OCI-LY1 (cell line): ENCODE results near the gene NFIX.

ENCODE experiments used
- H2AFZ ChIP-seq: fragments of 200-600 bp; sonication (generic), shearing (Covaris generic); 2 replicates; pipeline ENCODE4 v1.6.0; 2014; ENCODE audit warnings: antibody characterized with exemption, mild to moderate bottlenecking, low read length
- H3F3A ChIP-seq: fragments of 200-600 bp; sonication (generic), shearing (Covaris generic); 2 replicates; pipeline ENCODE4 v1.6.0; 2014; ENCODE audit warnings: mild to moderate bottlenecking, antibody characterized with exemption, low read length, moderate library complexity; ENCODE audit not compliant: insufficient read depth
- H3K27ac ChIP-seq: fragments of 200-600 bp; sonication (generic); 2 replicates; pipeline ENCODE4 v1.5.1; 2014; ENCODE audit warnings: low read length, mixed run types, mild to moderate bottlenecking, low read depth; ENCODE audit not compliant: poor library complexity, severe bottlenecking
- H3K27me3 ChIP-seq: fragments of 200-600 bp; sonication (generic); 2 replicates; pipeline ENCODE4 v1.6.0; 2014; ENCODE audit warnings: antibody characterized with exemption, mild to moderate bottlenecking, low read length, moderate library complexity; ENCODE audit not compliant: insufficient read depth
- H3K36me3 ChIP-seq: fragments of 200-600 bp; sonication (generic); 2 replicates; pipeline ENCODE4 v1.6.1; 2014; ENCODE audit warnings: mild to moderate bottlenecking, antibody characterized with exemption, low read length, moderate library complexity, mixed read lengths; ENCODE audit not compliant: insufficient read depth
- H3K4me1 ChIP-seq: fragments of 200-600 bp; sonication (generic); 2 replicates; pipeline ENCODE4 v1.5.1; 2014; ENCODE audit warnings: mild to moderate bottlenecking, low read length, moderate library complexity; ENCODE audit not compliant: insufficient read depth, severe bottlenecking
- H3K4me2 ChIP-seq: fragments of 200-600 bp; sonication (generic), shearing (Covaris generic); 2 replicates; pipeline ENCODE4 v1.6.1; 2014; ENCODE audit warnings: low read length
- H3K4me3 ChIP-seq: fragments of 200-600 bp; sonication (generic); 2 replicates; pipeline ENCODE4 v1.5.1; 2014; ENCODE audit warnings: low read length, low read depth, mild to moderate bottlenecking, mixed read lengths; ENCODE audit not compliant: poor library complexity, severe bottlenecking
- H3K79me2 ChIP-seq: fragments of 200-600 bp; shearing (Covaris generic); 2 replicates; pipeline ENCODE4 v1.6.1; 2016; ENCODE audit warnings: mixed run types, low read length, mixed read lengths; ENCODE audit not compliant: insufficient read depth
- H3K9ac ChIP-seq: fragments of 200-600 bp; sonication (generic), shearing (Covaris generic); 2 replicates; pipeline ENCODE4 v1.6.1; 2014; ENCODE audit warnings: mild to moderate bottlenecking, low read length, mixed read lengths
- H3K9me2 ChIP-seq: fragments of 200-600 bp; sonication (generic), shearing (Covaris generic); 2 replicates; pipeline ENCODE4 v1.6.1; 2014; ENCODE audit warnings: low read depth, mild to moderate bottlenecking, low read length, mixed read lengths
- H3K9me3 ChIP-seq: fragments of 200-600 bp; shearing (Covaris generic); 2 replicates; pipeline ENCODE4 v1.6.1; 2014; ENCODE audit warnings: low read length, mixed read lengths
- H4K20me1 ChIP-seq: fragments of 200-600 bp; sonication (generic), shearing (Covaris generic); 2 replicates; pipeline ENCODE4 v1.6.0; 2016; ENCODE audit warnings: mild to moderate bottlenecking, low read length; ENCODE audit not compliant: insufficient read depth
- EZH2 ChIP-seq: fragments of 200-600 bp; sonication (generic), shearing (Covaris generic); IDR thresholded peaks from 2 replicates; pipeline ENCODE4 v1.8.0; 2017; ENCODE audit warnings: borderline replicate concordance, mixed run types, mild to moderate bottlenecking, antibody characterized with exemption, low read length, moderate library complexity, mixed read lengths
- TF ChIP-seq, protein P1 (sequence below): fragments of 200-600 bp; sonication (generic), shearing (Covaris generic); IDR thresholded peaks from 2 replicates; pipeline ENCODE4 v1.5.1; 2017; ENCODE audit warnings: mild to moderate bottlenecking, antibody characterized with exemption, low read length, moderate library complexity, mixed read lengths

The NFIX gene

GRCh38 chr19:13095934-13096927 is 101.0 kb downstream of the NFIX start:
- H3K79me2 ChIP-seq, result no peaks in the 10 kb centered on the region
- no peaks in the 10 kb centered on the region for H4K20me1 ChIP-seq
- no peak overlapping the region for H3K9ac ChIP-seq
- H3K4me1 ChIP-seq, result peaks cover 33% of the 10 kb centered on the region
- no peak overlapping the region; the same call in 1 of the 2 replicates for H3K4me2 ChIP-seq
- peaks cover 11% of the 10 kb centered on the region; the same call in 1 of the 2 replicates for H3K36me3 ChIP-seq
- H3K9me2 ChIP-seq, result no peaks in the 10 kb centered on the region
- H3K27ac ChIP-seq, result no peak overlapping the region
- no peak overlapping the region for H2AFZ ChIP-seq
- H3K9me3 ChIP-seq, result no peaks in the 10 kb centered on the region
- TF ChIP-seq, protein P1, sequence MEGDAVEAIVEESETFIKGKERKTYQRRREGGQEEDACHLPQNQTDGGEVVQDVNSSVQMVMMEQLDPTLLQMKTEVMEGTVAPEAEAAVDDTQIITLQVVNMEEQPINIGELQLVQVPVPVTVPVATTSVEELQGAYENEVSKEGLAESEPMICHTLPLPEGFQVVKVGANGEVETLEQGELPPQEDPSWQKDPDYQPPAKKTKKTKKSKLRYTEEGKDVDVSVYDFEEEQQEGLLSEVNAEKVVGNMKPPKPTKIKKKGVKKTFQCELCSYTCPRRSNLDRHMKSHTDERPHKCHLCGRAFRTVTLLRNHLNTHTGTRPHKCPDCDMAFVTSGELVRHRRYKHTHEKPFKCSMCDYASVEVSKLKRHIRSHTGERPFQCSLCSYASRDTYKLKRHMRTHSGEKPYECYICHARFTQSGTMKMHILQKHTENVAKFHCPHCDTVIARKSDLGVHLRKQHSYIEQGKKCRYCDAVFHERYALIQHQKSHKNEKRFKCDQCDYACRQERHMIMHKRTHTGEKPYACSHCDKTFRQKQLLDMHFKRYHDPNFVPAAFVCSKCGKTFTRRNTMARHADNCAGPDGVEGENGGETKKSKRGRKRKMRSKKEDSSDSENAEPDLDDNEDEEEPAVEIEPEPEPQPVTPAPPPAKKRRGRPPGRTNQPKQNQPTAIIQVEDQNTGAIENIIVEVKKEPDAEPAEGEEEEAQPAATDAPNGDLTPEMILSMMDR, result no peak
- TF ChIP-seq EZH2, result no peak
- no peaks in the 10 kb centered on the region for H3F3A ChIP-seq
- peaks cover 11% of the 10 kb centered on the region for H3K27me3 ChIP-seq
- H3K4me3 ChIP-seq, result no peak overlapping the region

DNA sequence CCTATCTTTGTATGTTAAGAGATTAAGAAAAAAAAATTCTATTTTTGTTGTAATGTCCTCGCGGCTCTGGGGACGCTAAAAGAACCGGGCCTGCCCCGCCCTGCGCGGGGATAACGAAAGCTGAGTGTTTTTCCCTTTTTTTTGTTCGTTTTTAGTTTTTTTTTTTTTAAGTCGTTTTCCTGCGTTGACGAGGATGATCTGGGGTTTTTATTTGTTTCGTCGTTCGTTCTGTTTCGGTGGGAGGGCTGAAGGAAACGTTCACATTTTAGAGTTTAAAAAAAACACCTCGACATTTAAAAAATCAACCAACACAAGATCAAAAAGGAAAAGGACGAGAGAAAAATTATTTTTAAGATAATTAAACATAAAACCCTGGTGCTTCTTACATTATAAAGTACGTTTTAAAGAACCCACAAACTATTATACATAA is 101.8 kb downstream of the NFIX start:
- H3K4me2 ChIP-seq, result no peak overlapping the region

GRCh38 chr19:13097463-13098258 is 102.4 kb downstream of the NFIX start:
- Histone ChIP-seq H3K27me3 (peaks cover 7% of the 10 kb centered on the region; the same call in 1 of the 2 replicates), H3K9me3 (no peaks in the 10 kb centered on the region), H3K4me2 (no peak overlapping the region), H3K79me2 (no peaks in the 10 kb centered on the region), H3F3A (no peaks in the 10 kb centered on the region), H3K27ac (no peak overlapping the region), H3K4me3 (no peak overlapping the region), H3K9me2 (no peaks in the 10 kb centered on the region), H3K36me3 (peaks cover 11% of the 10 kb centered on the region; the same call in 1 of the 2 replicates), H3K4me1 (peaks cover 47% of the 10 kb centered on the region), H3K9ac (no peak overlapping the region), H2AFZ (no peak overlapping the region), H4K20me1 (no peaks in the 10 kb centered on the region)
- TF ChIP-seq, protein P1, result no peak
- no peak for TF ChIP-seq EZH2

More for the DNA sequence above, 101.8 kb downstream of the NFIX start:
- Histone ChIP-seq H3K9ac (no peak overlapping the region), H3F3A (no peaks in the 10 kb centered on the region), H3K79me2 (no peaks in the 10 kb centered on the region), H4K20me1 (no peaks in the 10 kb centered on the region), H3K4me3 (no peak overlapping the region), H3K27ac (no peak overlapping the region), H3K9me3 (no peaks in the 10 kb centered on the region), H2AFZ (no peak overlapping the region), H3K9me2 (no peaks in the 10 kb centered on the region), H3K36me3 (peaks cover 11% of the 10 kb centered on the region; the same call in 1 of the 2 replicates), H3K27me3 (peaks cover 7% of the 10 kb centered on the region; the same call in 1 of the 2 replicates), H3K4me1 (peaks cover 41% of the 10 kb centered on the region)
- no peak for TF ChIP-seq EZH2
- TF ChIP-seq, protein P1, result no peak
